ENCODE data around the gene SLX4IP. TPM values are rescaled to one million over a fixed set of nuclear protein-coding genes. Genes with fewer than 3 reads are reported as not detected.

SLX4IP gene
- total RNA-seq, 1 donor from 2014 or later: 6.8 TPM

DNA sequence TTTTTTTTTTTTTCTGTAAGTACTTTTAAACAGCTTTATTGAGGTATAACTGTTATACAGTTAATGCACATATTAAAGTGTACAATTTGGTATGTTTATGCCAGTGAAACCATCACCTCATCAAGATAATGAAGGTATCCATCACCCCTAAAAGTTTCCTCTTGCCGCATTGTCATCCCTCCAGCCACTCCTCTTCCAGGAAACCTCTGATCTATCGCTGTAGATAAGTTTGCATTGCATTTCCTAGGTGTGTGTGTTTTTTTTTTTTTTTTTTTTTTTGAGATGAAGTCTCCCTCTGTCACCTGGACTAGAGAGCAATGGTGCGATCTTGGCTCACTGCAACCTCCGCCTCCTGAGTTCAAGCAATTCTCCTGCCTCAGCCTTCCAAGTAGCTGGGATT is 3.1 kb downstream of the SLX4IP start:
- Mint-ChIP-seq H3K9me3 (ENCODE audit: unreplicated experiment) (no peaks in the 10 kb centered on the region), H3K4me3 (ENCODE audit: unreplicated experiment) (no peak overlapping the region), H3K4me1 (ENCODE audit: unreplicated experiment) (peaks cover 8% of the 10 kb centered on the region), H3K27me3 (ENCODE audit: unreplicated experiment) (peaks cover 8% of the 10 kb centered on the region), H3K27ac (ENCODE audit: unreplicated experiment) (no peak overlapping the region), H3K36me3 (ENCODE audit: low read depth, unreplicated experiment) (no peaks in the 10 kb centered on the region)
- TF ChIP-seq, protein P1, sequence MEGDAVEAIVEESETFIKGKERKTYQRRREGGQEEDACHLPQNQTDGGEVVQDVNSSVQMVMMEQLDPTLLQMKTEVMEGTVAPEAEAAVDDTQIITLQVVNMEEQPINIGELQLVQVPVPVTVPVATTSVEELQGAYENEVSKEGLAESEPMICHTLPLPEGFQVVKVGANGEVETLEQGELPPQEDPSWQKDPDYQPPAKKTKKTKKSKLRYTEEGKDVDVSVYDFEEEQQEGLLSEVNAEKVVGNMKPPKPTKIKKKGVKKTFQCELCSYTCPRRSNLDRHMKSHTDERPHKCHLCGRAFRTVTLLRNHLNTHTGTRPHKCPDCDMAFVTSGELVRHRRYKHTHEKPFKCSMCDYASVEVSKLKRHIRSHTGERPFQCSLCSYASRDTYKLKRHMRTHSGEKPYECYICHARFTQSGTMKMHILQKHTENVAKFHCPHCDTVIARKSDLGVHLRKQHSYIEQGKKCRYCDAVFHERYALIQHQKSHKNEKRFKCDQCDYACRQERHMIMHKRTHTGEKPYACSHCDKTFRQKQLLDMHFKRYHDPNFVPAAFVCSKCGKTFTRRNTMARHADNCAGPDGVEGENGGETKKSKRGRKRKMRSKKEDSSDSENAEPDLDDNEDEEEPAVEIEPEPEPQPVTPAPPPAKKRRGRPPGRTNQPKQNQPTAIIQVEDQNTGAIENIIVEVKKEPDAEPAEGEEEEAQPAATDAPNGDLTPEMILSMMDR (IDR thresholded peaks at IDR 0.05; ENCODE audit: unreplicated experiment): no peak
- no peak for DNase-seq (ENCODE audit: low spot score)

DNA sequence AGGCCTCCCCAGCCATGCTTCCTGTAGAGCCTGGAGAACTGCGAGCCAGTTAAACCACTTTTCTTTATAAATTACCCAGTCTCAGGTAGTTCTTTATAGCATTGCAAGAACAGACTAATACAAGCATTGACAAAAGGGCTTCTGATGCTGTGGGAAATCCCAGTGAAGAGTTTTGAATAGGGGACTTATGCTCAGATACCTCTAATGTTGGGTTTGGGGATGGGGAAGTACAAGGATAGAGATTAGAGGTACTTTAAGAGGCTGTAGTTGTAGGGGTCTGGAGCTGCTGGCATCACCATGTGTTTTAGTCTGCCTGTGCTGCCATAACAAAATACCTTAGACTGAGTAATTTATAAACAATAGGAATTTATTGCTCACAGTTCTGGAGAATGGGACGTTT is 8.8 kb downstream of the SLX4IP start:
- Mint-ChIP-seq H3K9me3 (ENCODE audit: unreplicated experiment) (no peaks in the 10 kb centered on the region), H3K27me3 (ENCODE audit: unreplicated experiment) (no peaks in the 10 kb centered on the region), H3K36me3 (ENCODE audit: low read depth, unreplicated experiment) (no peaks in the 10 kb centered on the region), H3K27ac (ENCODE audit: unreplicated experiment) (no peak overlapping the region), H3K4me1 (ENCODE audit: unreplicated experiment) (no peaks in the 10 kb centered on the region), H3K4me3 (ENCODE audit: unreplicated experiment) (no peak overlapping the region)
- TF ChIP-seq, protein P1 (IDR thresholded peaks at IDR 0.05; ENCODE audit: unreplicated experiment): no peak
- DNase-seq (ENCODE audit: low spot score): no peak

- Mint-ChIP-seq H3K27ac (ENCODE audit: unreplicated experiment) (no peak overlapping the region), H3K36me3 (ENCODE audit: low read depth, unreplicated experiment) (no peaks in the 10 kb centered on the region), H3K4me3 (ENCODE audit: unreplicated experiment) (no peak overlapping the region), H3K27me3 (ENCODE audit: unreplicated experiment) (no peaks in the 10 kb centered on the region), H3K9me3 (ENCODE audit: unreplicated experiment) (no peaks in the 10 kb centered on the region), H3K4me1 (ENCODE audit: unreplicated experiment) (no peaks in the 10 kb centered on the region)
- no peak for DNase-seq (ENCODE audit: low spot score)
- TF ChIP-seq, protein P1 (IDR thresholded peaks at IDR 0.05; ENCODE audit: unreplicated experiment): no peak
Measured at GRCh38 chr20:10445758-10446157, 10.7 kb downstream of the SLX4IP start.

DNA sequence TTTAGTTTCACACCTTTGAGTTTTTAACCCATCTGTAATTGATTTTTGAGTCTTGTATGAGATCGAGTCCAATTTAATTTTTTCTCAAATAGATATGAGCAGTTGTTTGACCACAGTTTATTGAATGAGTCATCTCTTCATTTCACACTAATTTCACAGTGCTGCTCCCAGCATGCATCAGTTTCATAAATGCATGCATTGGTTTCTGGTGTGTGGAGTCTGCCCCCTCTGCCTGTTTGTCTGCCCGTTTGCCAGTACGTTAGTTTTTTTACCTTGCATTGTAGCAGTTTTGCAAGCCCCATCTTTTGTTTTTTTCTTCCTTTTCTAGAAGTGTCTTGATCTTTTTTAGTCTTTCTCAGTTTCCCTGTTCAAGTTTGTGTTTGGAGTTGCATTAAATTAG is 11.9 kb downstream of the SLX4IP start:
- TF ChIP-seq, protein P1 (IDR thresholded peaks at IDR 0.05; ENCODE audit: unreplicated experiment): no peak
- Mint-ChIP-seq H3K36me3 (ENCODE audit: low read depth, unreplicated experiment) (no peaks in the 10 kb centered on the region), H3K27me3 (ENCODE audit: unreplicated experiment) (no peaks in the 10 kb centered on the region), H3K9me3 (ENCODE audit: unreplicated experiment) (no peaks in the 10 kb centered on the region), H3K27ac (ENCODE audit: unreplicated experiment) (no peak overlapping the region), H3K4me3 (ENCODE audit: unreplicated experiment) (no peak overlapping the region), H3K4me1 (ENCODE audit: unreplicated experiment) (no peaks in the 10 kb centered on the region)
- no peak for DNase-seq (ENCODE audit: low spot score)

DNA sequence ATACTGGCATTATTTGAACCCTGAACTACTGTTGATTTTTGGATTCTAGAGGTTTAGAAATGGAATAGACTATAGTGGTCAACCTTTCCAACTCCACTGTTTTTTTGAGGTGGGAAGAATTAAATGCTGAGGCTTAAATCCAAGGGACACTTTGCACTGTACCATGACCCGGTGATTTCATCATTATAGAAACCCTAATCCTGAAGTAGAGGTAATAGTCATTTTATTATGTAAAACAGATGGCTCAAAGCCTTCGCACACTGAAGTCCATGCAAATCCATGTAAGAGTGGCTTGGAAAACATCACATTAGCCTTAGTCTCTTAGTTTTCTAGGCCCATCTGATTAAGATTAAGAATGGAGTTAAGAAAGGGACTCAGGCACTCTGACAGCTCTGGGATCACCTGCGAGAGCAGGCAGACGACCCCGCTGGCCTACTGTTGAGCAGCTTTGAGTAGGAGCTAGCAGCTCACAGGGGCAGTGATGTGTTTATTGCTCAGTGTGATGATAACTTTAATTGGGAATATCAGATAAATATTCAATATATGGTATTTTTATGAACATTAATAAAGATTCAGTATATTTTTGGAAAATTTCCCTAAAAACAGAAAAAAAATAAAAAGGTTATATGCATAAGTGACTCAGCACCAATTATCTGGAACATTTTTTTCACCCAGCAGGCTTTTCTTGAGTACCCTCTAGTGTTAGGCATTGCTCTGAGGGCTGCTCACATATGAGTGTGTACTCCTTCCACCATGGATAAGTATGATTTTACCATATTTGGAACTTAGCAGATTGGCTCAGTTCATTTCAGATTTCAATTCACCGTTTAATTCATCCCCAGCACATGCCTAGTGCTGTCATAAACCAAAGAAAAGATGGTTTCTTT is 13.4 kb downstream of the SLX4IP start:
- TF ChIP-seq, protein P1 (IDR thresholded peaks at IDR 0.05; ENCODE audit: unreplicated experiment): no peak
- no peaks in the 10 kb centered on the region for H3K9me3 Mint-ChIP-seq (ENCODE audit: unreplicated experiment)
- H3K4me3 Mint-ChIP-seq (ENCODE audit: unreplicated experiment): no peak overlapping the region
- H3K27me3 Mint-ChIP-seq (ENCODE audit: unreplicated experiment): peaks cover 2% of the 10 kb centered on the region
- no peak overlapping the region for H3K27ac Mint-ChIP-seq (ENCODE audit: unreplicated experiment)
- DNase-seq (ENCODE audit: low spot score): no peak
- H3K36me3 Mint-ChIP-seq (ENCODE audit: low read depth, unreplicated experiment): no peaks in the 10 kb centered on the region
- H3K4me1 Mint-ChIP-seq (ENCODE audit: unreplicated experiment): peaks cover 8% of the 10 kb centered on the region

All from endothelial cell (in vitro differentiated cells).